ENCODE measurements around the gene PRUNE1. TPM values are rescaled to one million over a fixed set of nuclear protein-coding genes. Genes with fewer than 3 reads are reported as not detected.

The PRUNE1 gene
- total and polyA plus RNA-seq, 2 donors (not counting 1 experiment from before 2014, with no cell fraction given), result 6.3 to 16.6 TPM

DNA sequence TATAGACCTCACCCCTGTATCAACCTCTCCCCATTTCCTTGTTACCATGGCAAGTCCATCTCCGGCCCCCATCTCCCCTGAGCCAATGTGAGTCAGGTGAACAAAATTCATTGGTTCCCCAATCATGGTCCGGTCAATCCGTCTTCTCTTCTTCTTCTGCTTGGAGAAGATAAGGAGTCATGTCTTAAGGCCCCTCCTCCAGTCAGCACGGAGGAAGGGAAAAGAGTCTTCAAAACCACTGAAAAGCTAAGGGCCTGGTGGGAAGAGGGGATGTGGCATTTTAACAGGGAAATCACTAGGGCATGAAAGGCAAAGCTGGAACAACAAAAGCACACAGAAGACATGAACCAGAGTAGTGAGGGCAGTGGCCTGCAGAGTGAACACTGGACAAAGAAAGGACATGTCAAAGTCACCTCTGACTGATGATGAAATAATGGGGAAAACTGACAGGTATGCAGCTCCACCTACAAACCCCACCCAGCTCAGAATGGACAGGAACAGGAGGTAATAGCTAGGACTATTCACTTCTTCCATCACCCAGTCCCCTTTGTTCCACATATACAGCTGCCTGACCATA, 46.8 kb downstream of the PRUNE1 start:
- Histone ChIP-seq H3K36me3 (ENCODE audit: control insufficient read depth, insufficient read depth, low read length) (peaks cover 20% of the 10 kb centered on the region), H3K79me2 (ENCODE audit: control insufficient read depth, insufficient read depth, low read length) (peaks cover 49% of the 10 kb centered on the region), H3K9me3 (ENCODE audit: control insufficient read depth, insufficient read depth, low read depth, low read length) (no peaks in the 10 kb centered on the region), H3K4me3 (replicated peaks in 1 of 4; ENCODE audit: control extremely low read depth in 1 of 4, insufficient read depth in 1 of 4, low read depth in 3 of 4, low read length in 4 of 4) (no peak overlapping the region), H3K27ac (ENCODE audit: insufficient read depth, low read length) (no peak overlapping the region), H2AFZ (ENCODE audit: low read length) (no peak overlapping the region), H3K27me3 (ENCODE audit: control insufficient read depth, insufficient read depth, low read length) (no peaks in the 10 kb centered on the region), H3K4me1 (ENCODE audit: control insufficient read depth, extremely low read depth, insufficient read depth, low read length) (peaks cover 11% of the 10 kb centered on the region), H3K4me2 (ENCODE audit: extremely low read depth, insufficient read depth, low read length) (no peak overlapping the region), H3K9ac (ENCODE audit: insufficient read depth, low read length) (no peak overlapping the region), H4K20me1 (ENCODE audit: control insufficient read depth, extremely low read depth, insufficient read depth, low read length) (peaks cover 2% of the 10 kb centered on the region)
- no peak for TF ChIP-seq EZH2 (IDR thresholded peaks at IDR 0.05; ENCODE audit: low read length, missing control alignments)
- TF ChIP-seq, protein P1, sequence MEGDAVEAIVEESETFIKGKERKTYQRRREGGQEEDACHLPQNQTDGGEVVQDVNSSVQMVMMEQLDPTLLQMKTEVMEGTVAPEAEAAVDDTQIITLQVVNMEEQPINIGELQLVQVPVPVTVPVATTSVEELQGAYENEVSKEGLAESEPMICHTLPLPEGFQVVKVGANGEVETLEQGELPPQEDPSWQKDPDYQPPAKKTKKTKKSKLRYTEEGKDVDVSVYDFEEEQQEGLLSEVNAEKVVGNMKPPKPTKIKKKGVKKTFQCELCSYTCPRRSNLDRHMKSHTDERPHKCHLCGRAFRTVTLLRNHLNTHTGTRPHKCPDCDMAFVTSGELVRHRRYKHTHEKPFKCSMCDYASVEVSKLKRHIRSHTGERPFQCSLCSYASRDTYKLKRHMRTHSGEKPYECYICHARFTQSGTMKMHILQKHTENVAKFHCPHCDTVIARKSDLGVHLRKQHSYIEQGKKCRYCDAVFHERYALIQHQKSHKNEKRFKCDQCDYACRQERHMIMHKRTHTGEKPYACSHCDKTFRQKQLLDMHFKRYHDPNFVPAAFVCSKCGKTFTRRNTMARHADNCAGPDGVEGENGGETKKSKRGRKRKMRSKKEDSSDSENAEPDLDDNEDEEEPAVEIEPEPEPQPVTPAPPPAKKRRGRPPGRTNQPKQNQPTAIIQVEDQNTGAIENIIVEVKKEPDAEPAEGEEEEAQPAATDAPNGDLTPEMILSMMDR (conservative IDR thresholded peaks at IDR 0.05 in 1 of 2, IDR thresholded peaks at IDR 0.05 in 1 of 2; ENCODE audit: low read depth in 1 of 2, low read length in 2 of 2), result no peak
- no peak for DNase-seq (ENCODE audit: low read depth in 2 of 2)

DNA sequence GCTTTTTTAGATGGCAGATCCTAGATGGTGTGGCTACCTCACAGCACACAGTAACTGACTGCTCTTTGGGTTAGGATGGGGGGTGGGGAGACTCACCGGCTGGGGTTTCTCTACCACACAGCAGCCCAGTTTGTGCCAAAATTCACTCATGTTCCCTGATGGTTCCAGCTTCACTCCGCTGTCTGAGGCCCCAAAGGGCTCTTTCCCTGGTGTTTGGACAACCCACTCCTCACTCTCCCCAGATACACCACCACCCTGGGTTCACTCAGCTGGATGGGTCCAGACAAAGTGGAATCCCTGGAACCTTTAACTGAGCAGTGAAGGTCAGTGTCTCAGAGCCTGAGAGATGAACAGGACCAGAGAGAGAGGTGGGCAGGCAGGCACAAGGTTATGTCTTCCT, 47.3 kb downstream of the PRUNE1 start:
- Histone ChIP-seq H2AFZ (ENCODE audit: low read length) (no peak overlapping the region), H3K36me3 (ENCODE audit: control insufficient read depth, insufficient read depth, low read length) (peaks cover 20% of the 10 kb centered on the region), H3K4me1 (ENCODE audit: control insufficient read depth, extremely low read depth, insufficient read depth, low read length) (peaks cover 11% of the 10 kb centered on the region), H3K27ac (ENCODE audit: insufficient read depth, low read length) (no peak overlapping the region), H3K4me2 (ENCODE audit: extremely low read depth, insufficient read depth, low read length) (no peak overlapping the region), H3K9me3 (ENCODE audit: control insufficient read depth, insufficient read depth, low read depth, low read length) (no peaks in the 10 kb centered on the region), H3K27me3 (ENCODE audit: control insufficient read depth, insufficient read depth, low read length) (no peaks in the 10 kb centered on the region), H3K79me2 (ENCODE audit: control insufficient read depth, insufficient read depth, low read length) (peaks cover 49% of the 10 kb centered on the region), H3K4me3 (replicated peaks in 1 of 4; ENCODE audit: control extremely low read depth in 1 of 4, insufficient read depth in 1 of 4, low read depth in 3 of 4, low read length in 4 of 4) (no peak overlapping the region), H3K9ac (ENCODE audit: insufficient read depth, low read length) (no peak overlapping the region), H4K20me1 (ENCODE audit: control insufficient read depth, extremely low read depth, insufficient read depth, low read length) (peaks cover 2% of the 10 kb centered on the region)
- DNase-seq (ENCODE audit: low read depth in 2 of 2), result no peak
- TF ChIP-seq, protein P1 (conservative IDR thresholded peaks at IDR 0.05 in 1 of 2, IDR thresholded peaks at IDR 0.05 in 1 of 2; ENCODE audit: low read depth in 1 of 2, low read length in 2 of 2), result no peak
- no peak for TF ChIP-seq EZH2 (IDR thresholded peaks at IDR 0.05; ENCODE audit: low read length, missing control alignments)

DNA sequence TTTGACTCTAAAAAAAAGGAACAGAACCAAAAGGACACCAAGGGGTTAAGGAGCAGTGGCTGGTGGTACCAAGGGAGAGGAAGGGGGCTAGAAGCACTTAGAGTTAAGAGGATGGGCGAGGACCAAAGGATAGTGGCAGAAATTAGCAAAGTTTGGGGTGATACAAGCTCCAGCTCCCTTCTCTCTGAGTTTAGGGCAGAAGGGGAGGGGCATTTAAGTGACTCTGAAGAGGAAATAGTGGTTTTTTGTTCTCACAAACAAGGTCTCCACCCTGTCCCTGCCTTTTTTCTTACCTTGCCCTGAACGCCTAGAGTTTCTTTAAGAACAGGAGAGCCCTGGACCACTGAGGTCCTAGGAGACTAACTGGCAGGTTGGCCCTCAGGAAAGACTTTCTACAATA, 47.9 kb downstream of the PRUNE1 start:
- Histone ChIP-seq H3K36me3 (ENCODE audit: control insufficient read depth, insufficient read depth, low read length) (peaks cover 20% of the 10 kb centered on the region), H3K27me3 (ENCODE audit: control insufficient read depth, insufficient read depth, low read length) (no peaks in the 10 kb centered on the region), H3K27ac (ENCODE audit: insufficient read depth, low read length) (peak overlapping the region; percentile 24), H3K79me2 (ENCODE audit: control insufficient read depth, insufficient read depth, low read length) (peaks cover 51% of the 10 kb centered on the region), H3K4me3 (replicated peaks in 1 of 4; ENCODE audit: control extremely low read depth in 1 of 4, insufficient read depth in 1 of 4, low read depth in 3 of 4, low read length in 4 of 4) (no peak overlapping the region), H3K9me3 (ENCODE audit: control insufficient read depth, insufficient read depth, low read depth, low read length) (no peaks in the 10 kb centered on the region), H2AFZ (ENCODE audit: low read length) (no peak overlapping the region), H4K20me1 (ENCODE audit: control insufficient read depth, extremely low read depth, insufficient read depth, low read length) (peaks cover 2% of the 10 kb centered on the region), H3K9ac (ENCODE audit: insufficient read depth, low read length) (no peak overlapping the region), H3K4me1 (ENCODE audit: control insufficient read depth, extremely low read depth, insufficient read depth, low read length) (peaks cover 13% of the 10 kb centered on the region), H3K4me2 (ENCODE audit: extremely low read depth, insufficient read depth, low read length) (no peak overlapping the region)
- TF ChIP-seq EZH2 (IDR thresholded peaks at IDR 0.05; ENCODE audit: low read length, missing control alignments), result no peak
- TF ChIP-seq, protein P1 (conservative IDR thresholded peaks at IDR 0.05 in 1 of 2, IDR thresholded peaks at IDR 0.05 in 1 of 2; ENCODE audit: low read depth in 1 of 2, low read length in 2 of 2), result no peak
- DNase-seq (ENCODE audit: low read depth in 2 of 2), result no peak
